Fibroblast of peridontal ligament (primary cell): ENCODE data around the gene NRXN3.

Source experiments
- DNase-seq: peaks from one replicate; pipeline ENCODE4 v3.0.0-alpha.2; 2010; ENCODE audit errors: extremely low read depth

NRXN3 gene

DNA sequence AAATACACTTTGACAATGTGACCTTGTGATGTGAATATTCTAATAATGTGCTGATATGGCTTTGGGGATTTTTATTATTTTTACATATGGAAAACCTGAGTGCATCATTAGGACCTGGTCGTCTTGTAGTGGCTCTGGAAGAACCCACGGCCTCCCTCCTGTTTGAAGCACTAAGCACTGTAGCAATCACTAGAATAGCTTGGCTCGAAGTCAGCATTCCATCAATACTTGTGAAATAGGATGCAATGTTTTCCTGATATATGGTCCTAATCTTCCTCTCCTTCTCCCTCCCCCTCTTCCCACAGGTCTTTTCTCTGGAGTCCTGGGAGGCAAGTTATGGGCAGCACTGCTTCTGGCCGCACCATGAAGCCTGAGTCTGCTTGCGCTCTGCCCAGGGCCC is 71.9 kb downstream of the NRXN3 start:
- DNase-seq: no peak

DNA sequence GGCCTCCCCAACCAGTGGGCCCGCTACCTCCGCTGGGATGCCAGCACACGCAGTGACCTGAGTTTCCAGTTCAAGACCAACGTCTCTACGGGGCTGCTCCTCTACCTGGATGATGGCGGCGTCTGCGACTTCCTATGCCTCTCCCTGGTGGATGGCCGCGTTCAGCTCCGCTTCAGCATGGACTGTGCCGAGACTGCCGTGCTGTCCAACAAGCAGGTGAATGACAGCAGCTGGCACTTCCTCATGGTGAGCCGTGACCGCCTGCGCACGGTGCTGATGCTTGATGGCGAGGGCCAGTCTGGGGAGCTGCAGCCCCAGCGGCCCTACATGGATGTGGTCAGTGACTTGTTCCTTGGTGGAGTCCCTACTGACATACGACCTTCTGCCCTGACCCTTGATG is 73.0 kb downstream of the NRXN3 start:
- DNase-seq: no peak

DNA sequence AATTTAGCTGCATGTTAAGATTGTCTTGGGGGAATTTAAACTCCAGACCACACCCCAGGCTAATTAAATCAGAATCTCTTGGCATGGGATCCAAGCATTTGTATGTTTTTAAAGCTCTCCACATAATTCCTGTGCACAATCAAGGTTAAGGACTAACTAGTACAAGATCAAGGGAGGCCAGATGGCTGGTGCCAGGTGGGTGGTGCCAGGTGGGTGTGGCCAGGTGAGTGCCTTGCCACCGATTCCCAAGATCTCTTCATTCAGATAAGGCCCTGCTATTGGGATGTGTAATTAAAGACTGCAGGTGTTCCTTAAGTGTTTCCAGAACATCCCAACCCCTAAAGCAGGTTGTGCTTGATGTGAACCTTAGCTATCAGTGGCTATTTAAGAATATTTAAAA is 75.1 kb downstream of the NRXN3 start:
- no peak for DNase-seq

DNA sequence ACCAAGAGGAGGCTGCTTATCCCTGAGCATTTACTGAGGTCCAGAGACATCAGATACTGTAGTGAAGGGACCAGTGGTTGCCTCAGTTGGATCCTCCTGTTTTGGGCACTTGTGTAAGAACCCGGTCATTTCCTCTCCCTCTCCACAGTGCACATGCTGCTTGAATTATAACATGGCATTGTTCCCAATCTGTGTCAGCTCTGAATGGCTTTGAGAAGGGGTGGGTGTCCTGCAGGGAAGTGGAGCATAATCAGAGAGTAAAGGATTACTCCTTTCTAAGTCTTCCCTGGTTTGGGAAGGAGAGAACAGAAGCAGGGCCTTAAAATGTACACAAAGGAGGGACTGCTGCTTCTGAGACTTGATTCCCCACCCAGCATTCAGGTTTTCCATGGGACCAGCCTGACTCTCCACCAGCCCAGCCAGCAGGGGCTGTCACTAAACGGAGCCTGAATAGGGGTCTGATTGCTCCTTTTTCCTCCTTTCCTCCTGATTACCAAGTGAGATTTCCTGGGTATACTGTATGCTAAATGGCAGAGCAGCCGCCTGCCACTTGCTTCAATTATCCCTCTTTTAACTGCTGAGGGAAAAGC is 78.4 kb downstream of the NRXN3 start:
- peak; percentile 10 for DNase-seq

DNA sequence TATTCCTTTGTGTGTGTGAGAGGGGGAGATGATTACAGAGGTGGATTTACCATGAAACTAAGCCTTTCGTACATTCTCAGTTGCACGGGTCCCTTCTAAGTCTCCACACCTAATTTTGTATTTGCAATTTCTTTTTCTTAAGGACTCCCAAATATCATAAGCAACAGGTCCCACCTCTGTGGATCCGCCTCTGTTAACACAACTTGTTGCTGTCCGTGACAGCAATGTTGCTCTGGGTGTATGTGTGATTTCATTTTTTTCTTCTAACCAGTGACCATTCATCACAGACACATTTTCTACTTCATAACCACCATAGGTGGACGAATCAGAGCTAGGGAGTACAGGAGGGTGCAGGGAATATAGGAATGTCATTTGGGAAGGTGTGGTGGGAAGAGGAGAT is 81.1 kb downstream of the NRXN3 start:
- no peak for DNase-seq

DNA sequence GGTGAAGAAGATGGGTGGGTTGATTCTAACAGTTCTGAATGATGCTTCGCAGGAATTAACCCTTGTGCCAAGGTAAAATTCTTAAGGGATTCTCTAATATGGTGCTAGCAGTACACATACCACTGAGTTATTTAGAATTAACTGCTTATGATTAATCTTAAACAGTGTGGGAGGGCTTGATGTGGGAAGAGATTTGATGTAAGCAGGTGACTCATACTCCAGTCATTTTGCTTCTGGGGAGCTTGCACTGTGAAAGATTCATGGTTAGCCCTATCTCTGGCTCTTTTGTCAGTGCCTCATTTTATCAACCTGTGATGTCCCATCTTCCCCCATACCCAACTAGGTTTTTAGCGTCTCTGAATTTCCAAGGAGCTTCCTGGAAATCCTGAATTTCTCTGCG is 83.8 kb downstream of the NRXN3 start:
- peak; percentile 13 for DNase-seq

DNA sequence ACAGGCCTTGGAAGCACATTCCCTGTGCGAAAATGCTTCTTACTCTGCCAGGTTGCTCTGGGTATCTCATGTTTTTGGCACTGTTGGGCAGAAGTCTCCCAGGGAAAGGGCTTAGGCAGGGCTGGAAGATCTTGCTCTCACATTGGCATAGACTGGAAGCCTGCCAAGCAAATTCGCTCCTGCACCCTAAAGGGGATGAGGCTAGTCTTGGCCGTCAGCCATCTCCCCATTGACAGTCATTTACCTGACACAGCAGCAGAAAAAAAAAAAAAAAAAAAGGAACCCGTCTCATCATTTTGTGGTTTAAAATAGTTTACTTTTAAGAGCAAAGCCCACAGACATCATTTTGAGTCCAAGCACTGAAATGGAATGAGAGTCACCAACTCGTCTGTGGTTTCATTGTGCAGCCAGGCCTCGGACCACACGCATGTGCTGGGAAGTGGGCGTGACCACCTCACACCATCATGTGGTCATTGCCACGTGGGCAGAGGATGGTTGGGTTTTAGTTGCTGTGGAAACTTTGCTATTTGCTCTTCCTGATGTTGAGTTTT is 84.8 kb downstream of the NRXN3 start:
- DNase-seq: peak; percentile 20

DNA sequence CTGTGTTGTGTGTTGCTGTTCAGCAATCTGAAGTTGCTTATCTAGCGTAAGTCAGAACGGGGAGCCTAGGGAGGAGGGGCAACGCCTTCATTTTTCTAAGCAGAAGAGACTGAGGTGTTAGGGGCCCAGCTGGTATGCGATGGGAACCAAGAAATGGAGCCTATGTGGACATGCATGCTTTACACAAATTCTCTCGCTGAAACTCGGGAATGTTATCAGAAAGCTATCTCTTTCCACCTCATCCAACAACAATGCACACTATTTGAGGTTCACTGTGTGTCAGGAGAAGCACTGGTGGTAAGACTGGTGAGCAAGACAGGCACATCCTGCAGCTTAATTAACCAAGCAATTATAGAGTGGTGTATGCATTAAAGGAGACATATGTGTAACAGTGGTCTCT is 89.7 kb downstream of the NRXN3 start:
- no peak for DNase-seq

DNA sequence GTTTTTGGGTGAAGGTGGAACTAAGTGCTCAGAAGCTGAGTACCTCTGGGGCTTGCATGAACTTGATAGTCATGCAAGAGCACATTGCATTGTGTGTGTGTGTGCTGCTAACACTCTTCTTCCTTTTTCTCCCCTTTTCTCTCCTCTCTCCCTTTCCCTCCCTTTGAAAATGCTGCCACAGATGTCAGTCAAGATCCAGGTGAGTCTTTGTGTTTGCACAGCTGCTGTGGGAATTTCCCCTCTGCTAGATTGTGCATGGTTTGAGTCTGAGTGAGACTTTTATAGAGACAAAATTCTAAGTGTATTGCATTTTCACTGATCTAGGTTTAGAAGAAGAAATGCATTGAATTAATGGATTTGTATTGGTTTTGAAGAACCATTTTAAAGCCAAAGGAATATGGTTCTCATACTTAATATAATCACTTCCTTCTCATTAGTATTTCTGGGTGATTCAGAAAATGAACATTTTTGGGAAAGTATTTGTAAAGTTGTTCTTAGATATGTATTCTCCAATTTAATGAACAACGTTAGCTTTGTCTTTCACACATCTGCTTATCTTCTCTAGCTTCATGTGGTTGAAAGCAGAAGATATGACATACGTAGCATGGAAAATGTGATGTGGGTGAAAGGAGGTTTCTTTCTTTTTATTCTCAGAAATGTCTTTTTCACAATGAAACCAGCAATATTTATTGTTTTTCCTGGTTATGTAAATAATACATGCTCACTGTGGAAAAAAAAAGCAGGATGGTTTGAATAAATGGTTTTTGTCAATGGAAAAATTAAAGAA is 108.5 kb downstream of the NRXN3 start:
- DNase-seq: no peak

DNA sequence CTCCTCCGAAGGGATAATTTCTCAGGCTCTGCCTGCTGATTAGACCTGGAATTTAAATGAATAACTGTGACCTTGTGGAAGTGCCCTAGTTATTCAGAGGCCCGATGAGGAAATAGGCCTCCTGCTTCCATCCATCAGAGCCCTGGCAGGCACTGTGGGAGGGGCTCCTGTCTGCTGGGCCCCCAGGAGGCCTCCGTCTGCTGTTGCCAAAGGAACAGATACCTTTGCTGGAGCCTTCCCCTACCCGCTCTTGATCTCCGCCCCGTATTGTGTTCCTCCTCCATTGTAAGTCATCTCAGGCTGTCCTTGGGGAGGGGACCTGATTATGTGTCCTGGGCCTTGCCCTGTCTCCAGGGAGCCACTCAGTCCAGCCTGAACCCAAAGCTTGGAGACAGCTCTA is 112.3 kb downstream of the NRXN3 start:
- no peak for DNase-seq

DNA sequence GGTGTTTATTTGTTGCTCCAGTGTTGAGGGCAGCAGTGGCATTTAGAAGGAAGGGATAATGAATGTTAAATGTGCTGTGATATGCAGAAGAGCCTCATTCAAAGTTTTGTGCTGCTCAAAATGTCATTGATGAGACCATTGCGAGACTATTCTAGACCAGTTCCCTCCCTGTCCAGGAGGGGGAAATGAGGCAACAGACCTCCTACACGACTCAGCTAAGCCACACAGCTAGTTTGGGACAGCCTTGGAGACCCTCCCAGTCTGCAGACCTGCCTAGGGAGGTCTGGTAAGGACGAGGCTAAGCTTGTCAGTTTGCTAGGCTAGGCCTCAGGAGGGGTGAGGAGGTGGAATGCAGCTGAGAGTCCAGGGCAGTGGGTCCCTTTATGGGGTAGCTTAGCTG is 116.0 kb downstream of the NRXN3 start:
- no peak for DNase-seq

DNA sequence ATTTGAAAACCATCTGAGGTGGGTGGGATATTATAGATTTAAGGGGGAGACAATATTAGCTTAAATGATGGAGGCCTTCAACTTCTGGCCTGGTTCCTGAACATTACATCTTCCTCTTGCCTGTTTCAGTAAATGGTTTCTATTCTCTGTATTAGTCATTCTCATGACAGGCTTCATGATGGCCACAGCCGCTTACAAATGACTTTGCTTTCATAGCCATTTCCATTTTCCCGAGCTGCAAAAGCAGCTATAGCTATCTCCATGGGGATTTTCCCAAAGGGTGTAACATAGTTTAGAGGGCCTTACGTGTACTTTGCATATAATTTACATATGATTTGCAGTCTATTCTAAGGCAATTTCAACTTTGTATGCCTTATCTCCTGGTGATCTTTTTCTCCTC is 121.8 kb downstream of the NRXN3 start:
- no peak for DNase-seq

DNA sequence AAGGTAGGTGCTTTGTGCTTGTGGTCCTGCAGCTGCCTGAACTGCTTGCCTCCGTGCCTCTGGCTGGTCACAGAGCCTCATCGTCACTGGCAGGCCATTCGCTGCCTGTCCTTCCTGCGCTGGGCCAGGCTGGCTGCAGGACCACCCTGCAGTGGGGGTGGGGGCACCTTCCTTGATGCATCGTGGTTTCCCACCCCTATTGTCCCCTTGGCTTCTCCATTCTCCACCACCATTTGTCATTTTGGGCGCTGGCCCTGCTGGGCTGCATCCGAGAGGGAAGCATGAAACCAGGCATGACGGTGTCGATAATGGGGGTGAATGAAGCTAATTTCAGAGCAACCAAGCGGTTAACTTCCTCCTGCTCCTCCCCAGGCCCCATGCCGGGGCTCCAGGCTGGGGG is 127.7 kb downstream of the NRXN3 start:
- DNase-seq: no peak

DNA sequence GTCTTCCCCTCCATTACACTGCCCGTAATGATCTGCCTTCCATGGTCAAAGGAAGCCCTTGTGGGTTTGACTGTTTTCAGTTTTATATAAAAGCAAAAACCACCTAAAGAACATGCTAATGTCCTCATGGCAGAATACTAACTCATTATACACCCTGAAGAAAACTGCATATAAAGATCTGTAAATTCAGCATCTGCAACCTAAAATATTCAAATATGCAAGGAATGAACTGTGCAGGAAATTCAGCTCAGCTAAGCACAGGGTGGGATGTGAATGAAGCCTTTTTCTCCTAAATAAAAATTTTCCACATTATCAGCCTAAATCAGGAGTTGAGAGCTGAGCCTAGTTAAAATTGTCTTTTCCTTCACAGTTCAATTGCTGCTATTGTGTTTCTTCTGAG is 128.1 kb downstream of the NRXN3 start:
- no peak for DNase-seq

DNA sequence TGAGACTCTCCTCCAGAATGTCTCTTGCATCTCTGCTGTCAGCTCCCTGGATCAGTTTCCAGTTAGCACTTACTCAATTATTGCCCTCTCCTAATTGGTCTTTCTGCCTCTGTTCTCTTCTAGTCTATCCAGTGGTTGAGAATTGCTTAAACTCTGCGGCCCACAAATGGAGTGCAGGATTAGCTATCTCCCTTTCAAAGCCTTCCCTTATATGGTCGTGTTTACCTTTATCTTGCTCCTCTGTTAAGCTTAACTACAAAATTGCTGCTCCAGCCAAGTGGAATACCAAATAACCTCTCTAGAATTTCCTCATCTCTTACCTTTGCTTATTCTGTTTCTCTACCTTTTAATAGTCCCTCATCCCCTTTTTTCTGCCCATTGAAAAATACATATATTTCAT is 132.7 kb downstream of the NRXN3 start:
- no peak for DNase-seq

DNA sequence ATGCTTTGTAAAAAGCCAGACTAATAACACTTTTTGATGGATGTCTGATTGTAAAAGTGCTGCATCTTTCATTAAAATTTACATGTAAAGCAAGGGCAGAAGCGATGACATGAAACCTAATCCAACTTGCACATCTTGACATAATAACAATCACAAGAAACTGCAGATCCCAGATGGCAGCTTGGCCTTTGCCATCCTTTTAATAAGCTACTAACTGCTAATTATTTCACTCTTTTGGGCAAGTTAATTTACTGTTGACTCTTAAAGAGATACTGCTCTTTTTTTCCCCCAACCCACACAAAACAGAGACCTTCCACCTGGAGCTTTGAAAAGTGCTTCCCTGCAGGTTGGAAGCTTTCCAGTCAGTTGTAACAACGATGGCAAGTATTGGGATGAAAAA is 137.5 kb downstream of the NRXN3 start:
- no peak for DNase-seq

DNA sequence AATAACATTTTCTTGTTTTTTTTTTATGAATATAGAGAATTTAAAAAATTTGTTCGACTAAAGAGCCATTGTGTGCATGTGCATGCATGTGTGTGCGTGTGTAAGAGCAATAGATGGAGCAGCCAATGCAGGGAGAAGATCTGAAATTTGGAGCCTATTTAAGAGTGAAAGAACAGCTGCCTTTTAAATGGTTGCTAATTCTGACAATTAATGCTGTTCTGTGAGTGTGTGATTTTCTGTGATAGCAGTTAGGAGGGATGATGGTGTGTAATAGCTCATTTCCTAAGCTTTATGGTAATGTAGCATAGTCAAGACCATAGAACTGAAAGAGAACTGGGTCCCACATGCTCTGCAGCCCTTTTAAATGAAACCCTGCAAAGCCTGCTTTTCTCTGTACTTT is 137.9 kb downstream of the NRXN3 start:
- DNase-seq: no peak

DNA sequence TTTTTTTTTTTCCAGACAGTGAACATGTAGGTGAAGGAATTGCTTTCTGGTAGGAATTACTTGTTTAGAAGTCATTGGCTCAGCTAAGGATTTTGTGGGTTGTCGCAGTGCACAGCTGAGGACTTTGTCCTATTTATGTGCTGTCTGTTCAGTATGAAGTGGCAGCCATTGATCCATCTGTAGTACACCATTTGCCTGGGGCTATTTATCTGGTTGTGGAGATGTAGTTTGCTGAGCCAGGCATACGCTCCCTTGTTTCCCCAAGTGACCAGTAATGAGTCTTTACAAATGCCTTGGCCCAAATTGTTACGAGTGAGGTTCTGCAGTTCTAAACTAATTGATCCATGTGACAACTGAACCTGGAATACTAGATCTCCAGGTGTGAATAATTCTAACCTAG is 140.1 kb downstream of the NRXN3 start:
- DNase-seq: no peak

DNA sequence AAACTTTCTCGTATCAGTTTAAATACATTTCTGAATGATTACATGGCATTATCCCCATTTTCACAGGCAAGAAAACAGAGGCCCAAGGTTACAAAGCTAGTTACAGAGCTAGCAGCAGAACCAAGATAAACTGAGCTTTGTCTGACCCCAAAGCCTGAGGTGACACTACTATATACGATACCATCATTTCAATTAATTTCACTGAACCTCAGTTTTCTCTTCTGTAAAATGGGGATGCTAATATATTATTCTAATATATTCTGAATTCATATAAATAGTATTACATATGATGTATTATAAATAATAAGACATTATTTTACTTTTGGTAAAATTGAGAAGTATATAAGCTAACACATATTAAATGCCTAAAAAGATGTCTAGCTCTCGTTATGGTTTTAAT is 143.3 kb downstream of the NRXN3 start:
- no peak for DNase-seq

DNA sequence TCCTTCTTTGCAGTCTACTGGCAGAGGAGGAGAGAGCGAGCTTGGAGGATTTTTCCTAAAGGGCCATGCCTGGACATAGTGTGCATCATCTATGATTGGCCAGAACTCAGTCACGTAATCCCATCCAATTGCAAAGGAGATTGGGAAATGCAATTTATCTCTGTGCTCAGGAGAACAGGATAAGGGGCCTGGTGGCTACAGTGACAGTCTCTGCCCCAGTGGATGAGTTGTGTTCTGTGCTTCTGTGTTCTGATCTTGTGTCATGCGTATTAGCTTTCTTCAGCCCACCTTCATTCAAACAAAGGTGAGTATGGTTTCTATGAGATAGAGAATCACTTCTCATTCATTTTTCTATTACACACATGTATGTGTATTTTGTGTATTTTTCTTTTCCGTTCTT is 144.3 kb downstream of the NRXN3 start:
- no peak for DNase-seq

DNA sequence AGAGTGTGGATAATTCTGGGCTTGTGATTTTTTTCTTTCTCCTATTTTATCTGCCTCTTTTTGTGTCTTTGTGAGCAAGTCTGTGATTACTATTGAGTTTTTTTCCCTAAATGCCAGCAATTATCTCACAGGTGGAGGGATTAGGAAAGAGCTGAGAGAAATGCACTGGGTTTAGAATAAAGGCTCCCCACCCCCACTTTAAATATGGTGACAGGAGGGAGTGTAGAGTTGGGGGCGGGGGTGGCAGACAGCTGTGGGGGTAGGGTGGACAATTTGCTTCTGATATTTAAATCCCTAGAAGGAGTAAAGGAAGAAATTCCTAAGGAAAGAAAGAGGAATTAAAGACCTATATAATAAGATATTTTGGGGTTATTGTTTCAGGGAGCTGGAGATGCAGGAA is 145.9 kb downstream of the NRXN3 start:
- DNase-seq: no peak

DNA sequence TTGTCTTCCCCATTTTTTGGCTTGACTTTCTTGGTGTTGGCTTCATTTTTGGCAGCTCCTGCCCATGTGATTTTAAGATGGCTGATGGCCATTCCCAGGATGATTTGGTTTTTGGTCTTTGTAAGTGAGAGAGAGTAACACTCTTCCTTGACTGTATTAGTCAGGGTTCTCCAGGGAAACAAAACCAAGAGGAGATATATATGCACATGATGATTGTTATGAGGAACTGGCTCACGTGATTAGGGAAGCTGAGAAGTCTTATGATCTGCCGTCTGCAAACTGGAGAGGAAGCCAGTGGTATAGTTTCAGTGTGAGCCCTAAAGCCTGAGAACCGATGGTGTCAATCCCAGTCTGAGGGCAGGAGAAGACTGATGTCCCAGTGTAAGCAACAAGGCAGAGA is 146.6 kb downstream of the NRXN3 start:
- DNase-seq: no peak

DNA sequence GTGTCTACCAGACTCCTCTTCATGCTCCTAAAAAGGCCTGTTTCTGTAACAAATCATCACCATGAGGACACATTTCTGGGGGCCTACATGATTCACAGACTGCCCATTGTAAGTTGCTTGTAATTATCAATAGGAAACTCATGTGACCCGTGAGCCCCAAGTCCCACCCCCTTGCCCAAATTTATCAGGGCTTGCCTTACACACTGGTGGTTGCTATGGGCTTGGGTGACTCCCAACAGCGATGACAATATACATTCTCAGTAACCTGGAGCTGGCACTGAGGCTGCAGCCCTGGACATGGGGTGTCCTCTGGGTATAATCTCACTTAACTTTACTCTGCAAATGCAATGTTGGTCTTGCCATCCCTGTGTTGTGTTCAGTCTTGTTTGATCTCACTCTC is 149.2 kb downstream of the NRXN3 start:
- no peak for DNase-seq
